HEK293 (cell line): Measurements from ENCODE around the gene CBFB.

Experiments used
- CTCF ChIA-PET: fragments of 350-600 bp; formaldehyde crosslinking; extraction: SDS; loops from one replicate; lab custom pipeline; 2021; ENCODE audit warnings: antibody characterized with exemption; lab: Yijun Ruan, JAX
- POLR2A ChIA-PET: fragments of 300-600 bp; formaldehyde crosslinking; extraction: SDS; loops from one replicate; lab custom pipeline; 2020; ENCODE audit warnings: antibody characterized with exemption, inconsistent platforms; lab: Yijun Ruan, JAX
- H3K27ac ChIP-seq: fragments of 200-500 bp; sonication (Bioruptor generic); 2 replicates; pipeline ENCODE4 v1.5.1; 2014; ENCODE audit warnings: low read depth, low read length, control low read depth, inconsistent platforms; ENCODE audit errors: extremely low read depth
- H3K36me3 ChIP-seq, 2 experiments: fragments of 200-500 bp in 1 of 2; sonication (Bioruptor generic) in 1 of 2; 1 replicate in 1 of 2; 2 replicates in 1 of 2; pipeline ENCODE4 v1.5.1; 2014 to 2017; ENCODE audit warnings: inconsistent platforms in 2 of 2, low read length in 2 of 2; ENCODE audit not compliant: control insufficient read depth in 2 of 2, insufficient read depth in 1 of 2
- H3K4me1 ChIP-seq: fragments of 200-500 bp; sonication (Bioruptor generic); 2 replicates; pipeline ENCODE4 v1.5.1; 2014; ENCODE audit warnings: mild to moderate bottlenecking, low read length, inconsistent platforms; ENCODE audit not compliant: control insufficient read depth, insufficient read depth
- H3K4me3 ChIP-seq: 2 replicates; pipeline ENCODE4 v1.5.1; 2011; ENCODE audit warnings: low read depth, mild to moderate bottlenecking, control low read depth, low read length, moderate library complexity
- H3K9me3 ChIP-seq: fragments of 200-500 bp; sonication (Bioruptor generic); 2 replicates; pipeline ENCODE4 v1.5.1; 2014; ENCODE audit warnings: low read depth, low read length, inconsistent platforms; ENCODE audit not compliant: control insufficient read depth, insufficient read depth
- ELK4 ChIP-seq: IDR thresholded peaks from 2 replicates; pipeline ENCODE4 v1.6.1; 2011; ENCODE audit warnings: mild to moderate bottlenecking, low read depth, low read length, borderline replicate concordance
- GLIS2 ChIP-seq: fragments of 450-650 bp; formaldehyde crosslinking; IDR thresholded peaks from 2 replicates; pipeline ENCODE4 v1.5.1; 2016; ENCODE audit warnings: missing biosample characterization, missing genetic modification characterization
- PRDM2 ChIP-seq: fragments of 450-650 bp; formaldehyde crosslinking; IDR thresholded peaks from 2 replicates; pipeline ENCODE4 v1.5.1; 2016; ENCODE audit warnings: missing biosample characterization, missing genetic modification characterization, borderline replicate concordance
- SCRT2 ChIP-seq: fragments of 450-650 bp; formaldehyde crosslinking; IDR thresholded peaks from 2 replicates; pipeline ENCODE4 v1.5.1; 2016; ENCODE audit warnings: missing biosample characterization, missing genetic modification characterization
- SP7 ChIP-seq: fragments of 450-650 bp; formaldehyde crosslinking; IDR thresholded peaks from 2 replicates; pipeline ENCODE4 v1.5.1; 2016; ENCODE audit warnings: missing biosample characterization, missing genetic modification characterization
- ZBTB44 ChIP-seq: fragments of 450-650 bp; IDR thresholded peaks from 2 replicates; pipeline ENCODE4 v1.5.1; 2018; ENCODE audit warnings: missing biosample characterization, mild to moderate bottlenecking, missing genetic modification characterization
- ZNF114 ChIP-seq: fragments of 450-650 bp; formaldehyde crosslinking; IDR thresholded peaks from 2 replicates; pipeline ENCODE4 v1.5.0; 2017; ENCODE audit warnings: missing biosample characterization, missing genetic modification characterization
- ZNF146 ChIP-seq: fragments of 450-650 bp; formaldehyde crosslinking; IDR thresholded peaks from 2 replicates; pipeline ENCODE4 v1.5.1; 2016; ENCODE audit warnings: missing biosample characterization, missing genetic modification characterization
- ZNF169 ChIP-seq: fragments of 450-650 bp; formaldehyde crosslinking; IDR thresholded peaks from 2 replicates; pipeline ENCODE4 v1.5.1; 2016; ENCODE audit warnings: missing biosample characterization, missing genetic modification characterization
- ZNF266 ChIP-seq: fragments of 450-650 bp; formaldehyde crosslinking; IDR thresholded peaks from 2 replicates; pipeline ENCODE4 v1.5.1; 2016; ENCODE audit warnings: missing biosample characterization, missing genetic modification characterization, low read depth
- ZNF274 ChIP-seq, 2 experiments: fragments of 200-500 bp in 1 of 2; fragments of 450-650 bp in 1 of 2; sonication (Bioruptor generic) in 1 of 2; formaldehyde crosslinking in 1 of 2; IDR thresholded peaks; 2 replicates each; pipeline versions ENCODE4 v1.5.1 to v1.6.1; 2014 to 2016; ENCODE audit warnings: borderline replicate concordance in 1 of 2, inconsistent platforms in 1 of 2, low read length in 1 of 2, missing biosample characterization in 1 of 2, missing genetic modification characterization in 1 of 2
- ZNF362 ChIP-seq: fragments of 450-650 bp; formaldehyde crosslinking; IDR thresholded peaks from 2 replicates; pipeline ENCODE4 v1.5.1; 2016; ENCODE audit warnings: missing biosample characterization, missing genetic modification characterization
- ZNF366 ChIP-seq: fragments of 450-650 bp; formaldehyde crosslinking; conservative IDR thresholded peaks from 2 replicates; pipeline ENCODE4 v1.5.1; 2016; ENCODE audit warnings: missing biosample characterization, missing genetic modification characterization
- ZNF623 ChIP-seq: fragments of 450-650 bp; formaldehyde crosslinking; IDR thresholded peaks from 2 replicates; pipeline ENCODE4 v1.5.1; 2016; ENCODE audit warnings: missing biosample characterization, missing genetic modification characterization
- ZNF701 ChIP-seq: fragments of 450-650 bp; formaldehyde crosslinking; IDR thresholded peaks from 2 replicates; pipeline ENCODE4 v1.5.1; 2016; ENCODE audit warnings: missing biosample characterization, missing genetic modification characterization

CBFB gene

GRCh38 chr16:67039260-67040020 lies 10.5 kb downstream of the CBFB start:
- Histone ChIP-seq H3K9me3 (no peaks in the 10 kb centered on the region), H3K36me3 (peaks cover 8 to 28% of the 10 kb centered on the region in 2 experiments; a peak in 2 of 3 replicates), H3K27ac (no peak overlapping the region), H3K4me1 (peaks cover 10% of the 10 kb centered on the region; the same call in 1 of the 2 replicates), H3K4me3 (no peak overlapping the region)
- ChIA-PET CTCF (interaction anchor here (0.9 kb wide), 1 partner anchor 13 kb away, joined by 3 read pairs; no protein-coding TSS in a partner anchor), POLR2A (no interaction called here)
- TF ChIP-seq ZNF169 (tag by site-specific recombination) = no peak
- no peak for TF ChIP-seq PRDM2
- no peak for TF ChIP-seq ZNF274 (IDR thresholded peaks at IDR 0.05; ENCODE audit: low read length)
- no peak for TF ChIP-seq ZNF274 (tag by site-specific recombination; IDR thresholded peaks at IDR 0.05; ENCODE audit: borderline replicate concordance)
- no peak for TF ChIP-seq ZNF362
- no peak for TF ChIP-seq ZNF146
- TF ChIP-seq GLIS2 (tag by site-specific recombination) = no peak
- TF ChIP-seq ELK4 = no peak
- TF ChIP-seq ZNF366 (tag by site-specific recombination) = no peak

GRCh38 chr16:67040166-67040565 lies 11.2 kb downstream of the CBFB start:
- ChIA-PET POLR2A (no interaction called here), CTCF (interaction anchor here (0.9 kb wide), 1 partner anchor 12 kb away, joined by 3 read pairs; no protein-coding TSS in a partner anchor)

More at GRCh38 chr16:67040166-67040565, 11.2 kb downstream of the CBFB start:
- TF ChIP-seq ZBTB44 (no peak), ZNF623 (tag by site-specific recombination) (no peak), ZNF266 (tag by site-specific recombination) (no peak), ZNF366 (tag by site-specific recombination) (no peak), ZNF701 (tag by site-specific recombination) (no peak), SCRT2 (no peak), ELK4 (no peak), PRDM2 (no peak), ZNF114 (tag by site-specific recombination) (no peak), SP7 (tag by site-specific recombination) (no peak)
- Histone ChIP-seq H3K9me3 (no peaks in the 10 kb centered on the region), H3K36me3 (peaks cover 8 to 25% of the 10 kb centered on the region in 2 experiments; a peak in 2 of 3 replicates), H3K4me3 (no peak overlapping the region), H3K27ac (no peak overlapping the region), H3K4me1 (peaks cover 9% of the 10 kb centered on the region; the same call in 1 of the 2 replicates)
